ENCODE results near the gene TRIM45.

DNA sequence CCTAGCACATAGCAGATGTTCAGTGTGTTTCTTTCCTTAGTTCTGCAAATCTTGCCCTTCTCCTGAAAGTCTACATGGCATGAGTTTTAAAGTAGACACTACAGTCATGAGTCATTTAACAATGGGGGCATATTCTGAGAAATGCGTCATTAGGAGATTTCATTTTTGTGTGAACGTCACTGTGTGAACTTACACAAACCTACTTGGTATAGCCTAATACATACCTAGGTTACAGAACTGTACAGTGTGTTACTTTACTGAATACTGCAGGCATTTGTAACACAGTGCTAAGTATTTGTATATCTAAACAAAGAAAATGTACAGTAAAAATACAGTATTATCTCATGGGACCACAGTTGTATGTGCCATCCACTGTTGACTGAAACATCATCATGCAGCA is 51.4 kb downstream of the TRIM45 start:
- TF ChIP-seq CTCF (IDR thresholded peaks at IDR 0.05) (no peak), POLR2A (IDR thresholded peaks at IDR 0.05) (no peak)

Measured in body of pancreas (tissue), 4 donors.